NCI-H128 (cell line): ENCODE data around the gene GPR78.
"Not testable (repeated sequence)": the region's sequence is repeated elsewhere in the genome, so short reads cannot be mapped to it uniquely, and the experiment has no call there.

Experiments used
- DNase-seq: peaks from one replicate; lab custom pipeline; 2025; ENCODE audit not compliant: unreplicated experiment; lab: John Stamatoyannopoulos, UW

Gene GPR78

GRCh38 chr4:8614365-8615193, 34.4 kb downstream of the GPR78 start:
- DNase-seq = no peak

GRCh38 chr4:8615366-8615765, 35.2 kb downstream of the GPR78 start:
- DNase-seq = no peak

DNA sequence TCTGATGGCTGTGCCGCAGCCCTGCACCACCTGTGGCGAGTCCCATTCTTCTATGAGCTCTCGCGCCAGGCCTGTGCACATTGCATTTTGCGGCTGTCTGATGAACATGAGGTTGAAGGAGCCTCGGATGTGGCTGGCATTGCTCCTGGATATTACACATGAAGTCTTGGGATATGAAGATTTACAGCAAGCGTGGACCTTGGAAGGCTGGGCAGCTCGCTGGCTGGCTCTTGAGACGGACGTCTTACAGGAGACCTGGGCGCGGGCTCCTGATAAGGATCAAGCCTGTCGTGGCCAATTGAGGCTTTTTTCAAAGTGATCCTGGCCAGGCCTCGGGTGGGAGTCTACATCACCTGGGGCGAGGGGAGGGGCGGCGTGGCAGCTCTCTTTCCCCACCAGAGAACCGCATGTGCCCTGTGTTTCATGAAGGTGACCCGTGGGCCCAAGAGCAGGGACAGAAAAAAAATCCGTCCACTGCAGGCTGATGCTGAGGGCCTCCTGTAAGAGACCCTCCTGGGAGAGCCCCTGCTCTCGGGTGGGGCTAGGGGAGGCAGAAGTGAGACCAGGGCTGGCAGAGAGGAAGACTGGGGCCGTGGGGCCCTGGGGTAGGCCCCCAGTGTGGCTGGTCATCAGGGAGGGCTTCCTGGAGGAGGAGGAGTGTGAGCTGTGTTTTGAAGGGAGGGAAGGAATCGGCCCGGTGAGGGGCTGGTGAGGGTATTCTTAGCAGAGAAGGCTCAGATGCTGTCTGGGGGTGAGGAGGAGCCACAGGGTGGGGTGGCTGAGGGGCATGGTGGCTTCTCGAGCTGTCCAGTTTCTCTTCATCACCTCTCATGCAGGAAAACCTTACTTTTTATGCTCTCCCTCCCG, 36.0 kb downstream of the GPR78 start:
- DNase-seq = no peak

- no peak for DNase-seq
Observed at GRCh38 chr4:8616831-8617230, 36.6 kb downstream of the GPR78 start.

GRCh38 chr4:8617486-8618040, 37.4 kb downstream of the GPR78 start:
- DNase-seq = no peak

DNA sequence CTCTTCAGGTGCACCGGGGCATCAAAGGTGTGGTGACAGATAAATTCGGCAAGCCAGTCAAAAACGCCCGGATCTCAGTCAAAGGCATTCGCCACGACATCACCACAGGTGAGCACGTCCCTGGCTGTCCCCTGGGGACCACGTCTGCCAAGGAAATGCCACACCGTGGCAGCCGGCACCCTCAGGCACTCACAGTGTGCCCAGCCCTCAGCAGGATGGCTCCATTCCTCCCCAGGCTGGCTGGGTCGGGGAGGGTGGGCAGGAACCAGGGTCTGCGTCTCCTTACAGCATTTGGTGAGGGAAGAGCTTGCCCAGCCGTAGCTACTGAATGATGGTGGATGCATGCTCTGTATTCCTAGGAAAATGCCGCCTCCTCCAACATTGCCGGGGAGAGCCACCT, 38.2 kb downstream of the GPR78 start:
- DNase-seq = no peak

DNA sequence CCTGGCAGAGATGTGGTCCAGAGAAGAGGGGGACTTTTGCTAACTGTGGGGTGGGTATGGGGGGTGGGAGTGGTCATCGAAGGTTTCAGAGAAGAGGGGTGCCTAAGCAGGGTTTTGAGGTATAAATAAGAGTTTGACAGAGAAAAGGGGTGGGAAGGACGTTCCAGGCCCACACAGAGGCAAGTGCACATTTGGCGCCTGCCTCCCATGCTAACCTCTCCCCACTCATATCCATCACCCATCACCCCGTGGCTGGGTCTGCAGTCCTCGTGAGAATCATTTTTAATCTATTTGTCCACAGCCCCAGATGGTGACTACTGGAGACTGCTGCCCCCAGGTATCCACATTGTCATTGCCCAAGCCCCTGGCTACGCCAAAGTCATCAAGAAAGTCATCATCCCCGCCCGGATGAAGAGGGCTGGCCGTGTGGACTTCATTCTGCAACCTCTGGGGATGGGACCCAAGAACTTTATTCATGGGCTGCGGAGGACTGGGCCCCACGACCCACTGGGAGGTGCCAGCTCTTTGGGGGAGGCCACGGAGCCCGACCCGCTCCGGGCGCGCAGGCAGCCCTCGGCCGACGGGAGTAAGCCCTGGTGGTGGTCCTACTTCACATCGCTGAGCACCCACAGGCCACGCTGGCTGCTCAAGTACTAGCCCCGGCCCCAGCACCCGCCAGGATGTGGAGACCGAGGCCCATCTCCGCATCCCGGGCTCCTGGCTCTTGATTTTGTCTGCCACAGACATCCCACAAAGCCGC, 38.9 kb downstream of the GPR78 start:
- DNase-seq = no peak

- DNase-seq = not testable (repeated sequence)
Observed at GRCh38 chr4:8621135-8621534, 40.9 kb downstream of the GPR78 start.

GRCh38 chr4:8624601-8625272, 44.5 kb downstream of the GPR78 start:
- DNase-seq = not testable (repeated sequence)

- DNase-seq = not testable (repeated sequence)
Observed at GRCh38 chr4:8630240-8630905, 50.2 kb downstream of the GPR78 start.

- not testable (repeated sequence) for DNase-seq
Observed at GRCh38 chr4:8631896-8632295, 51.7 kb downstream of the GPR78 start.

DNA sequence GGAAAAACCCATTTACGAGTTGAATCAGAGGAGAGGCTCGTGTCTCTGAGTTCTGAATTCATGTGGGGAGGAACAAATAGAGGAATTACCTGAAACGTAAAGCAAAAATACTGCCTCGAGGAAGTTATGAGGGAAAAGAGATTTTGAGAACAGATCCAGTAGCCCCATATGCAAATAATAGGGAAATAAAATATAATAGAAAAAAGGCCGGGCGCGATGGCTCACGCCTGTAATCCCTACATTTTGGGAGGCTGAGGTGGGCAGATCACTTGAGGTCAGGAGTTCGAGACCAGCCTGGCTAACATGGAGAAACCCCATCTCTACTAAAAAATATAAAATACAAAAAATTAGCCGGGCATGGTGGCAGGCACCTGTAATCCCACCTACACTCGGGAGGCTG, 54.6 kb downstream of the GPR78 start:
- not testable (repeated sequence) for DNase-seq

DNA sequence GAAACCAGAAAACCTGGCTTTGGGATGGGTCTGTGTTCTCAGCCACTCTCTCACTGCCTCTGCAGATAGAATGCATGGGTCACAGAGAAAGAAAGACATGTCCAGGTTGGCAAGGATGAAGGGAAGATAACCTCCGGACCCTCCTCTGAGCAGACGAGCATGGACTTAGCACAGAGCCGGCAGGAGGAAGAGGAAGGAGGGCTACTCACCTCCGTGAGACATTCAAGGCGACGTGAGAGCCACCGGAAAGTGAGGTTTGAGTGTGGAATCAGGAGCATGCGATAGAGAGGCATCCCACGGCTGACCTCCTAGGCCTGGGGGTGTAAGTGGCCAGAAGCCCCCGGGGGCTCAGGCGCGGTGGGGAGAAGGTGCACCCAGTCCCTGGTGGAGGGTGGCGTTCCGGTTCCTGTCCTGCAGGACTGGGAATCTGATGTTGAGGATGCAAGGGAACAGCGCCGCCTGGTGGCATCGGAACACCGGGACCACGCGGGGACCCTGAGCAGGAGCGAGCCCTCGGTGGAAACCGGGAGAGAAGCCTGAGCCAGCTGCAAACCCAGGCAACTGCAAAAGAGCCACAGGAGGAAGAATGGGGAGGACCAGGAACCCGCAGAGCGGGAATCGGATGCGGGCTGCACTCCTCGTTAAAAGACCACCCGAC, 55.8 kb downstream of the GPR78 start:
- DNase-seq = not testable (repeated sequence)
